Measurements from ENCODE around the gene GNPDA1.

Gene GNPDA1

GRCh38 chr5:141951332-141951781 is 61.5 kb downstream of the GNPDA1 start:
- FAIRE-seq = no peak
